ENCODE measurements around the gene WSB2.

DNA sequence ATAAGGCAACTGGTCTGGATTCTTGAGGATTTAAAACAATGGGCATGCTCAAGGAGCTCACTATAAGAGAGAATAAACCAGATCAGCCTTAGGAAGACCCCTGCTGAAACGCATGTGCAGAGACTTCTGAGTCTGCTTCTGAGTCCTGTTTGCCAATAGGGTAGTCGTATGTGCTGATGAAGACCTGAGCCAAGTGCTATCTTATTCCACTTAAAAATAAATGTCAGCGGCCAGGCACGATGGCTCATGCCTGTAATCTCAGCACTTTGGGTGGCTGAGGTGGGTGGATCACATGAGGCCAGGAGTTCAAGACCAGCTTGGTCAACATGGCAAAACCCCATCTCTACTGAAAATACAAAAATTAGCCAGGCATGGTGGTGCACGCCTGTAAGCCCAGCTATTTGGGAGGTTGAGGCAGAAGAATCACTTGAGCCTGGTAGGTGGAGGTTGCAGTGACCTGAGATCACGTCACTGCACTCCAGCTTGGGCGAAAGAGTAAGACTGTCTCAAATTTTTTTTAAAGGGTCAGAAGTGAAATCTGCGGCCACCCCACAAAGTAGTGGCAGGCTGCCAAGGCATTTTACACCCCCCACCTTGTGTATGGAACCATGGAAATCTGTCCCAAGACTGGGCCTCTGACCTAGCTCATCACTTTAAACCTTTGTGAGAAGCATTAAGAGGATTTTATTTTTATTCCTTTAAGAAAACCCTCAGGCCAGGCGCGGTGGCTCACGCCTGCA, 24.1 kb downstream of the WSB2 start:
- TF ChIP-seq RAD21 (conservative IDR thresholded peaks at IDR 0.05) (no peak), POLR2AphosphoS5 (IDR thresholded peaks at IDR 0.05) (no peak), EZH2 (IDR thresholded peaks at IDR 0.05; ENCODE audit: borderline replicate concordance, insufficient read depth, low read length, poor library complexity, severe bottlenecking) (no peak), MXI1 (conservative IDR thresholded peaks at IDR 0.05; ENCODE audit: poor library complexity, severe bottlenecking) (no peak)
- TF ChIP-seq, protein P1, sequence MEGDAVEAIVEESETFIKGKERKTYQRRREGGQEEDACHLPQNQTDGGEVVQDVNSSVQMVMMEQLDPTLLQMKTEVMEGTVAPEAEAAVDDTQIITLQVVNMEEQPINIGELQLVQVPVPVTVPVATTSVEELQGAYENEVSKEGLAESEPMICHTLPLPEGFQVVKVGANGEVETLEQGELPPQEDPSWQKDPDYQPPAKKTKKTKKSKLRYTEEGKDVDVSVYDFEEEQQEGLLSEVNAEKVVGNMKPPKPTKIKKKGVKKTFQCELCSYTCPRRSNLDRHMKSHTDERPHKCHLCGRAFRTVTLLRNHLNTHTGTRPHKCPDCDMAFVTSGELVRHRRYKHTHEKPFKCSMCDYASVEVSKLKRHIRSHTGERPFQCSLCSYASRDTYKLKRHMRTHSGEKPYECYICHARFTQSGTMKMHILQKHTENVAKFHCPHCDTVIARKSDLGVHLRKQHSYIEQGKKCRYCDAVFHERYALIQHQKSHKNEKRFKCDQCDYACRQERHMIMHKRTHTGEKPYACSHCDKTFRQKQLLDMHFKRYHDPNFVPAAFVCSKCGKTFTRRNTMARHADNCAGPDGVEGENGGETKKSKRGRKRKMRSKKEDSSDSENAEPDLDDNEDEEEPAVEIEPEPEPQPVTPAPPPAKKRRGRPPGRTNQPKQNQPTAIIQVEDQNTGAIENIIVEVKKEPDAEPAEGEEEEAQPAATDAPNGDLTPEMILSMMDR (IDR thresholded peaks at IDR 0.05; ENCODE audit: poor library complexity, severe bottlenecking), result no peak
- TF ChIP-seq, protein P2, sequence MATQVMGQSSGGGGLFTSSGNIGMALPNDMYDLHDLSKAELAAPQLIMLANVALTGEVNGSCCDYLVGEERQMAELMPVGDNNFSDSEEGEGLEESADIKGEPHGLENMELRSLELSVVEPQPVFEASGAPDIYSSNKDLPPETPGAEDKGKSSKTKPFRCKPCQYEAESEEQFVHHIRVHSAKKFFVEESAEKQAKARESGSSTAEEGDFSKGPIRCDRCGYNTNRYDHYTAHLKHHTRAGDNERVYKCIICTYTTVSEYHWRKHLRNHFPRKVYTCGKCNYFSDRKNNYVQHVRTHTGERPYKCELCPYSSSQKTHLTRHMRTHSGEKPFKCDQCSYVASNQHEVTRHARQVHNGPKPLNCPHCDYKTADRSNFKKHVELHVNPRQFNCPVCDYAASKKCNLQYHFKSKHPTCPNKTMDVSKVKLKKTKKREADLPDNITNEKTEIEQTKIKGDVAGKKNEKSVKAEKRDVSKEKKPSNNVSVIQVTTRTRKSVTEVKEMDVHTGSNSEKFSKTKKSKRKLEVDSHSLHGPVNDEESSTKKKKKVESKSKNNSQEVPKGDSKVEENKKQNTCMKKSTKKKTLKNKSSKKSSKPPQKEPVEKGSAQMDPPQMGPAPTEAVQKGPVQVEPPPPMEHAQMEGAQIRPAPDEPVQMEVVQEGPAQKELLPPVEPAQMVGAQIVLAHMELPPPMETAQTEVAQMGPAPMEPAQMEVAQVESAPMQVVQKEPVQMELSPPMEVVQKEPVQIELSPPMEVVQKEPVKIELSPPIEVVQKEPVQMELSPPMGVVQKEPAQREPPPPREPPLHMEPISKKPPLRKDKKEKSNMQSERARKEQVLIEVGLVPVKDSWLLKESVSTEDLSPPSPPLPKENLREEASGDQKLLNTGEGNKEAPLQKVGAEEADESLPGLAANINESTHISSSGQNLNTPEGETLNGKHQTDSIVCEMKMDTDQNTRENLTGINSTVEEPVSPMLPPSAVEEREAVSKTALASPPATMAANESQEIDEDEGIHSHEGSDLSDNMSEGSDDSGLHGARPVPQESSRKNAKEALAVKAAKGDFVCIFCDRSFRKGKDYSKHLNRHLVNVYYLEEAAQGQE (IDR thresholded peaks at IDR 0.05; ENCODE audit: borderline replicate concordance), result no peak
